Hematopoietic multipotent progenitor cell treated with erythropoietin and hydrocortisone succinate and interleukin-3 and kit ligand, for 17 days (in vitro differentiated cells): ENCODE measurements around the gene CCNY.

Experiments used
- DNase-seq: peaks from one replicate; pipeline ENCODE4 v3.0.0-alpha.2; 2015; ENCODE audit warnings: low spot score

Gene CCNY

GRCh38 chr10:35331894-35332640, 4.2 kb upstream of the CCNY start:
- no peak for DNase-seq

DNA sequence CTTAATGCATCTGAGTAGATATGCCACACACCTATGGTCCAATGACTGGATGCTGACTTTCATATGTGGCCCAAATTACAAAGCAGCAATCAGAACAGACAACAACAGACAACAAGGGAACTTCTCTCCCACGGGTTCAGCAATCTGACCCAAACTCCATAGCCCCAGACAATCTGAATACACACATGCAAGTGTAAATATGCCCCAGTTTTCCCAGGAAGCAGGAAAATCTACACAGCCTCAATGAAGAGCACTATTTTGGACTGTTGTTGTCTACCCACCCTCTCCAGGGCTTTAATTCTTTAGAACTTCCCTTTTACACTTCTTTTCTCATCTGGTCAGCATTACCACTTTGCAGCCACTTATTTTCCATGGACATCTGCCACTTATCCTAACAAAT, 2.0 kb upstream of the CCNY start:
- no peak for DNase-seq

- DNase-seq, result no peak
These were observed 901 bp upstream of the CCNY start for GRCh38 chr10:35335133-35336083.

DNA sequence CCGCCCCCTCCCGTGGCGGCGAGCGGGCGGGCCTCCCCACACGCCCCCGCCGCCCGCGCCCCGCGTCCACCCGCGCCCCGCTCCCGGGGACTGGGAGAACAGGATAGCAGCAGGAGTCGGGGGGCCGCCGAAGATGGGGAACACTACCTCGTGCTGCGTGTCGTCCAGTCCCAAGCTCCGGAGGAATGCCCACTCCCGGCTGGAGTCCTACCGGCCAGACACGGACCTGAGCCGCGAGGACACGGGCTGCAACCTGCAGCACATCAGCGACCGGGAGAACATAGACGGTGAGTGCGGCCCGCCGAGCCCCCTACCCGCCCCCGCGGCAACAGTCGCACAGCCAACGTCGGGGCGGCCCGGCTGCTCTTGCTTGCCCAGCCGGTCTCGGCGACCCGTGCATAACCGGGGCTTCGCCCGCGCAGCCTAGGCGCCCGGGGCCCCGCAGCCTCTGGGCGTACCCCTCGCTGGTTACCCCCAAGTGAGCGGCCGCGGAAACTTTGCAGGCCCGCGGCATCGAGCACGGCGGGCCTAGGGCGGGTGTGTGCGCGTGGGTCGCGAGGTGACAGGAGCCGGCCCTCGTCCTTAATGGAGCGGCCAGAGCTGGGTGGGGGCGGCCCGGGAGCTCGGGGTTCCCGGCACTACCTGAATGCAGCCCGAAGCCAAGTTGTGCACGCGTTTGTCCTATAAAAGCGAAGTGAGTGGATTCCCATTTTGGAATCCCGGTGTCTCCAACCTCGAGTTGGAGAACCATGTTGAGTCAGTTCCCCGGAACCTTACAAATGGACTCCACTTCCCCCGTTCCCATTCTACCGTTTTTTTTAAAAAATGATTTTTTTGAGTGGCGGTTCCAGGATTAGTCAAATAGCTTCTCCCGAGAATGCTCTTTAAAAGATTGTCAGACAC, 863 bp downstream of the CCNY start:
- no peak for DNase-seq

GRCh38 chr10:35339942-35340341, 3.6 kb downstream of the CCNY start:
- no peak for DNase-seq

GRCh38 chr10:35340975-35341374, 4.7 kb downstream of the CCNY start:
- DNase-seq, result no peak

GRCh38 chr10:35341521-35341920, 5.2 kb downstream of the CCNY start:
- no peak for DNase-seq

DNA sequence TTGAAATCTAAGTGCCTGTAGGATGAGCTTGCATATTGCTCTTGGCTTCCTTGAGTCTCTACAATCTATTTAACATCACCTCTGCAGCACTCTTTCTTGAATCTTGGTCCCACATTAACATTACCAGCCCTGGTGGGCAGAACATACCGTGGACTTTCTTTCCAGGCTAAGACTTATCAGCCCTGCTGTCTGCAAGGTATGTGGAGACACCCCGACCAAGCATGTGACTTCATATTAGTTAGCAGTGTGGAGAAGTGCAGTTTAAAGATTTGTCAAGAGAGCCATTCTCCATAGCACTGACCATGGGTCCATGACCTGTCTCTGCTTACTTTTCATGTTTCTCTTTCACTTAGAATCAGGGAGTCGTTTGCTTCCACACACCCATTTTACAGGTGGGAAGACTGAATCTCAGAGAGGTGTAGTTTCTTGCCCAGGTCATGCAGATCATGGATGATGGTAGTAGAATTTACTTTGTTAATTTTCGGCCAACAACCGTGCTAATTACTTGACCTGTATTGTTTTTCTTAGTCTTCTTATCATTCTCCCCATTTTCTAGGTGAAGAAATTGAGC, 6.0 kb downstream of the CCNY start:
- DNase-seq, result no peak

- DNase-seq, result no peak
These were observed 7.4 kb downstream of the CCNY start for GRCh38 chr10:35343739-35344138.

DNA sequence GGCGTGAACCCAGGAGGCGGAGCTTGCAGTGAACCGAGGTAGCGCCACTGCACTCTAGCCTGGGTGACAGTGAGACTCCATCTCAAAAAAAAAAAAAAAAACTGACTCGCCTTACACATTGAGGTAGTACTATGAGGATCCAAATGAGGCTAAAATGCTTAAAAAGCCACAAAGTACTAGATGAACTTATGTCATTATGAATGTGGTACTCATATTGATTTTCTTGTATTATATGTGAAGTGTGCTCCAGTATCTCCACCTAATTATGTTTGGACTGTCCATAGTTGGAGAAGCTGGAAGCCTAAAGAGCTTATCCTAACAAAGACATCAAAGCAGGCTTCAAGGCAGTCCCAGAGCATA, 9.1 kb downstream of the CCNY start:
- no peak for DNase-seq

DNA sequence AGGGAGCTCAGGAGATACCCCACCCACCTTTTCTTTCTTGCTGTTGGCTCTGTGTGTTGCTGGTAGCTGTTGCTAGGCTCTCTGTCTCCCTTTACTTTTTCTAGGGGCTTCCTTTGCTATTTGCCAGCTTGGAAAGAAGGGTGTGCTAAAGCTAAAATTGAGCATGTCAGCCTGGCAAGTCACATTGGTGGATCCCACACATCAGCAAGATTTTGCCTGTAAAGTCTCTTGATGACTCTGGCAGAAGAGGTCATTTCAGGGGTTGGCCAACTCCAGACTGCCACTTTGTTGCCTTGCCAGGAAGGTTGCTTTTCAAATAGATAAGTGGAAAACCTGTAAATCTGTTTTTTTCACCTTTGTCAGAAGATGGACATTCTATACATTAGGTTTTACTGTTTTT, 9.9 kb downstream of the CCNY start:
- no peak for DNase-seq

DNA sequence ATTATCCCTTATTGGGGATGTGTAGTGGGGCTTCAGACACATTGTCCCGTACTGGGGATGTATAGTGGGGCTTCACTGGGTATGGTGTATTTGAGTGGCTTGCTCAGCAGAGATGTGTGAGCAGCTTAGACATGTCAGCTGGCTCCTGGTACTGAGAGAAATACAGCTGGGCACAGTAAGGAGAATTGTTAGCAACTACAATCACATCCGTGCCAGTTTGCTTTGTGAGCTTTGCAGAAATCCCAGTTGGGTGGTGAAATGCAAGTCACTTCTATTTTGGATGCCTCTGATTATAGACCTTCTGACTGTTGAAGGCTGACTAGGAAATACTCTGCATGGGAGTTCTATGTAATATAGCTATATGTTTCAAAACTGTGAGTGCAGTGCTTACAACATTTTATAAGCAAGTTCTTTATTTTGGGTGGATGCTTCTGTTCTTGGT, 10.8 kb downstream of the CCNY start:
- DNase-seq, result no peak

DNA sequence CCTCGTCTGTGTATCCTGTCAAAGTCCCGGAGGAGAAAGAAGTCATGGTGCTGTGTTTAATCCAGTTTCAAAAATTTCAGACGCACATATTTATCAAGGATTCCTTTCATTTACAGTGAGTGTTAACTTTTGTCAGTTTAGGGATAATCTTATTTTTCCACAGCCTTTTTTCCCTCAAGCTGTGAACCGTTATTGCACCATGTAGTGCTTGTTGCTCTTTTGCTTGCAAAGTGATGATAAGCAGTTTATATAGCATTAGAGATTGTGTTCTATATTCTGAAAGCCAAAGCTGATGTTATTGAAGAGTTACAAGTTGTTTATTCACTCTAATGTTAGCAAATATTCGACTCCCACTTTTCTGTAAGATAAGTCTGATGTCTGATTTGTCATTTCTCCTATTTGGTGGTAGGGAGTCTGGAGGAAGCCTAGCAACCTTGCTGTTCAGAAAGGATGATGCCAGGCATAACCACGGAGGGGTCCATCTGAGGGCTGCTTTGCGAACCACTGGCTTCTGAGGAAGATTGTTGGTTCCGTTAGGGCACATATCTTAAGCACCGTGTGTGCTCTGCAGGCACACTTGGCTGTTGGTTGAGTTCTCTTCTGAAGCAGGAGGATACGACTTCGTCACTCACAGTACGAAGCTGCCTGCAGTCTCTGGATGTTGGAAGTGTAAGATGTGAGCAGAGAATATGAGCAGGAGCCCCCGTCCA, 11.7 kb downstream of the CCNY start:
- DNase-seq, result no peak

DNA sequence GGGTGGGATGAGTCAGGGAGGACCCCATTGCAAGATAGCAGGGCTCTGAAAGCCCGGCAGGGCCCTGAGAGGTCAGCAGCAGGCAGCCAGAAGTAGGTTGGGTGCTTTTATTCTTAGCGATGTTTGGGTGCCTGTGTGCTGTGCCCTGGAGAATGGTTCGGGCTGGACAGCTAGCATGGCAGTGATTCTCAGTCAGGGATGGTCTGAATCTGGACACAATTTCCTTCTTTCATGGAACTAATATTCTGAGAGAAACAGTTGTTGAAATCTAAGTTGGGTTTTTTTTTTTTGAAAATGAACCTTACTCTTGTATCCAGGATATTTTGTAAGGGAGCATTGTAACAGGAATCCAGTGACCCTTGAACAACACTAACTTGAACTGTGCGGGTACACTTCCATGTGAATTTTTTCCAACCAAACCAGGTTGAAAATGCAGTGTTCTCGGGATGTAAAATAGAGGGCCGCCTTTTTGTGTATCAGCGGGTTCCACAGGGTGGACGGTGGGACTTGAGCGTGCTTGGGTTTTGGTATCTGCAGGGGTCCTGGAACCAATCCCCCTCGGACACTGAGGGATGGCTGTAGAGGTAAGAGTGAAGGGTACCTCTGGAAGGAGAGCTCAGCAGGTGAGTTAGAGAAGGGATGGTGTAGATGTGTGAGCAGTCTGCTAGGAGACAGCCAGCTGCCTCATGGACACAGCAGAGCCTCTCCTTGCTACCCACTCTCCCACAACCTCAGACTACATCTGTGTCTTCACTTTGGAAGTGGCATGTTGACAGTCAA, 12.5 kb downstream of the CCNY start:
- DNase-seq, result no peak

GRCh38 chr10:35349389-35349915, 13.1 kb downstream of the CCNY start:
- no peak for DNase-seq

GRCh38 chr10:35351021-35351420, 14.7 kb downstream of the CCNY start:
- DNase-seq, result no peak

GRCh38 chr10:35352097-35352496, 15.8 kb downstream of the CCNY start:
- no peak for DNase-seq

DNA sequence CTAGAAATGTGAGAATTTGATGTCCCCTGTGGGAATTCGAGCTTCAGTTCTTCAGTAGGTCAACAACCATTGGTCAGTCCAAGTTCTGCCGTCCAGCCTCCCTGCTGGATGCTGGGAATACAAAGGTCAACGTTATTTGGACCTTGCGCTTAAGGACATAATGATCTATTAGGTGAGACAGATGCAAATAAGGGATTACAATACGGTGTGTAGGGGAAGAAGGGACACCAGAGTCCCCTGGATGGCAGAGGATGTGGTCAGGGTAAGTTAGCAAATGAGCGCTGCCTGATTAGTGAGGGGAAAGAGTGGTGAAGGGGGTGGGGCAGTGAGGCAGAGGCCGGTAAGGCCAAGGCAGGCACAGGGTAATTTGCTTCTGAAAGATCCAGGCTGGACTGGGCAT, 16.2 kb downstream of the CCNY start:
- DNase-seq, result no peak

DNA sequence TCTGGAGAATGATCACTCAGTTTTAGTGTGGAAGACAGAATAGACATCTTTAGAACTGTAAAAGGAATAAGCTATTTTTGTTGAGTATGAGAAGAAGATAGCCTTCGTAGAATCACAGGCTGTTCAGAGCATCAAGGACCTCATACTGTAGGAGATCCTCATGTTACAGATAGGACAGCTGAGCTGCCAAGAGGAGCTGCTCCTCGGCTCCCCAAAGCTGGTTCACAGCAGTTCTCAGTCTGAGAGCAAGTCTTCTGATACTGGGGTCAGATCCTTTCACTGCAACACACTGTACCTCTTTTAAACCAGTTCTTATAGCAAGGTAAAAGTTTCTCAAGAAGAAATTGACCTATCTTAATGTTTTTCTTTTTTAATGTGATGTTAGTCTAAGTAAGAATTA, 17.1 kb downstream of the CCNY start:
- no peak for DNase-seq

DNA sequence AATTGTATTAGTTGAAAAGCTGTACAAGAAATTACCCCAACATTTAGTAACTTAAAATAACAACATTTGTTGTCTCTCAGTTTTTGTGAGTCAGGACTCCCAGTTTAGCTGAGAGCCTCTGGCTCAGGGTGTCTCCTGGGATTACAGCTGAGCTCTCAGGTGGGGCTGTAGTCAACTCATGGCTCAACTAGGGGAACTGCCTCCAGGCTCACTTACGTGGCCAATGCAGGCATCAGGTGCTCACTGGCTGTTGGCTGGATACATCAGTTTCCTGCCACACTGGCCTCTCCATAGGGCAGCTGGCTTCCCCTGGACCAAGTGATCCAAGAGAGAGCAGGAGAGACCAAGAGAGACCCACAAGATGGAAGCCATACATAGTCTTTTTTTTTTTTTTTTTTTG, 17.5 kb downstream of the CCNY start:
- no peak for DNase-seq
